ENCODE results near the gene MCU. TPM values are rescaled to one million over a fixed set of nuclear protein-coding genes. Genes with fewer than 3 reads are reported as not detected.
"Not testable (repeated sequence)": the region's sequence is repeated elsewhere in the genome, so short reads cannot be mapped to it uniquely, and the experiment has no call there.

MCU gene
- total RNA-seq, 1 experiment from 2014 or later, result 42.7 TPM

DNA sequence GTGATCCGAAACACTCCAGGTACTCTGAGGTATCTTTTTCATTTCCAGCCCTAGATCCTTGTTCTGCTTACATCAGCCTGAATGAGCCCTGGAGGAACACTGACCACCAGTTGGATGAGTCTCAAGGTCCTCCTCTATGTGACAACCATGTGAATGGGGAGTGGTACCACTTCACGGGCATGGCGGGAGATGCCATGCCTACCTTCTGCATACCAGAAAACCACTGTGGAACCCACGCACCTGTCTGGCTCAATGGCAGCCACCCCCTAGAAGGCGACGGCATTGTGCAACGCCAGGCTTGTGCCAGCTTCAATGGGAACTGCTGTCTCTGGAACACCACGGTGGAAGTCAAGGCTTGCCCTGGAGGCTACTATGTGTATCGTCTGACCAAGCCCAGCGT, 206.7 kb downstream of the MCU start:
- DNase-seq (ENCODE audit: low read depth), result no peak

DNA sequence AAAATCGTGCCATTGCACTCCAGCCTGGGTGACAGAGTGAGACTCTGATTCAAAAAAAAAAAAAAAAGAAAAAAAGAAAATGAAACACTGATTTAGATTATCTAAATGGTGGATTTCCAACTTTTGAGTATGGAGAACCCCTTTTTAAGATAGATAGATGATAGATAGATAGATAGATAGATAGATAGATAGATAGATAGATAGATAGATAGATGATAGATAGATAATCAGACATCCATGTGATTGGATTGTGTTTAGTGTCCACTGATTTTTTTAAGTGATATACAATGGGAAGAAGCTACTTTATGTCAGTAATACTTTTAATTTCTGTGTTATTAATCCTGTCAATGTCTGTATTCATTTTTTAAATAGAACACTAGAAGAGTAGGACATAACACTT, 207.6 kb downstream of the MCU start:
- no peak for DNase-seq (ENCODE audit: low read depth)

DNA sequence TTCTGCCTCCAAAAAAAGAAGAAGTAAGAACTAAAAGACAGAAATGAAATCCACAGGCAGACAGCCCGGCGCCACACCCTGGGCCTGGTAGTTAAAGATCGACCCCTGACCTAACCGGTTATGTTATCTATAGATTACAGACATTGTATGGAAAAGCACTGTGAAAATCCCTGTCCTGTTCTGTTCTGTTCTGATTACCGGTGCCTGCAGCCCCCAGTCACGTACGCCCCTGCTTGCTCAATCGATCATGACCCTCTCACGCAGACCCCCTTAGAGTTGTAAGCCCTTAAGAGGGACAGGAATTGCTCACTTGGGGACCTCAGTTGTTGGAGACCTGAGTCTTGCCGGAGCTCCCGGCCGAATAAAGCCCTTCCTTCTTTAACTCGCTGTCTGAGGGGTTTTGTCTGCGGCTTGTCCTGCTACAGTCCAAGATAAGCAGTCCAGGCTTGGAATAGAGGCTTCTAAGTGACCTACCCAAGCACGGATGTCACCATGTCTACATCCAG, 212.1 kb downstream of the MCU start:
- not testable (repeated sequence) for DNase-seq (ENCODE audit: low read depth)

DNA sequence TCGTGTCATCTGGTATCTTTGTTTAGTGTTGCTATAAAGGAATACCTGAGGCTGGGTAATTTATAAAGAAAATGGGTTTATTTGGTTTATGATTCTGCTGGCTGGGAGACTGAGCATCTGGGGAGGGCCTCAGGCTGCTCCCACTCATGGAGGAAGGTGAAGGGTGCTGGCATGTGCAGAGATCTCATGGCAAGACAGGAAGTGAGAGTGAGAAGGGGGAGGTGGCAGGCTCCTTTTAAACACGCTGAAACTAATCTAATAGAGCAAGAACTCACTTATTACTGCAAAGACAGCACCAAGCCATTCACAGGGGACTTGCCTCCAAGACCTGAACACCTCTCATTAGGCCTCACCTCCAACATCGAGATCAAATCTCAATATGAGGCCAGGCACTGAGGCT, 212.9 kb downstream of the MCU start:
- DNase-seq (ENCODE audit: low read depth), result no peak

DNA sequence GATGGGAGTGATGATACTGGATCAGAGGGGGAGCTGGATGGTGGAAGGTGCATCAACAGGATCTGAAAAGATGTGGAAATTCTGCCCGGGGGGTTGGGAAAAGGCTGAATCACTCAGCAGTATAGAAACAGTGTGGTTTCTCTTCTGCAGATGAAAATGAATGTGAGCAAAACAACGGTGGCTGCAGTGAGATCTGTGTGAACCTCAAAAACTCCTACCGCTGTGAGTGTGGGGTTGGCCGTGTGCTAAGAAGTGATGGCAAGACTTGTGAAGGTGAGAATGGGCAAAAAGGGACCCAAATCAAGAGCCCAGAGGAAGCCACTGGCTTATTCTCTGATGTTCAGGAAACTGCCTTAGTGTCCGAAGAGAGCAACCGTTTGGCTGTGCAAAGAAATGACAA, 214.5 kb downstream of the MCU start:
- DNase-seq (ENCODE audit: low read depth), result peak; percentile 7

DNA sequence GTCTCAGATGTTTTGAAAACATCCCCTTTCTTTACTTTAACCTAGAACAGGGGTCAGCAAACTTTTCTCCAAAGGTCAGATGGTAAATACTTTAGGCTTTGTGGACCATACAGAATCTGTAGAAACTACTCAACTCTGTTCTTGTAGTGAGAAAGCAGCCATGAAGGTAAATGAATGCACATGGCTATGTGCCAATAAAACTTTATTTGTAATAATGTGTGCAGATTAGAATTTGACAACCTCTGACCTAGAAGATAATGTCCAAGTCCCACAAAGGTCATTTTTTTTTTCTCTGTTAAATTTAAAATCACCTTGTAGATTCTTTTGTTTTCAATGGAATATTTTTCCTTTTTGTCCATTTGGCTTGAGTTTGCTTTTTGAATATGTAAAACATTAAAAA, 218.8 kb downstream of the MCU start:
- no peak for DNase-seq (ENCODE audit: low read depth)

DNA sequence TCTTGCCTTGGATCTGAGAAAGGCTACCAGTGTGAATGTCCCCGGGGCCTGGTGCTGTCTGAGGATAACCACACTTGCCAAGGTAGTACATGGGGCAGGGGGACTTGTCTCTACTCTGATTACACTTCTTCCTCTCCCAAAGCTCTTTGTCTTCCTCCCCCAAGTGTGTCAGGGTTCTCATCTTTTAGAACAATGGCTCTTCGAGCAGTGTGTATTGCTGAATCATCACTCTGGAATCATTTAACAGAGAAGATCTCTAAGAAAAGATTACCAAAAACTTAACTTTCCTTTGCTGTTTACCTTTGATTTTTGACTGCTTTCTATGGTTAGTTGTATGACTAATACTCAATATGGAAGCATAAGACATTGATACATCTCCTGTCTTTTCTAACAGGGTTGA, 219.8 kb downstream of the MCU start:
- no peak for DNase-seq (ENCODE audit: low read depth)

DNA sequence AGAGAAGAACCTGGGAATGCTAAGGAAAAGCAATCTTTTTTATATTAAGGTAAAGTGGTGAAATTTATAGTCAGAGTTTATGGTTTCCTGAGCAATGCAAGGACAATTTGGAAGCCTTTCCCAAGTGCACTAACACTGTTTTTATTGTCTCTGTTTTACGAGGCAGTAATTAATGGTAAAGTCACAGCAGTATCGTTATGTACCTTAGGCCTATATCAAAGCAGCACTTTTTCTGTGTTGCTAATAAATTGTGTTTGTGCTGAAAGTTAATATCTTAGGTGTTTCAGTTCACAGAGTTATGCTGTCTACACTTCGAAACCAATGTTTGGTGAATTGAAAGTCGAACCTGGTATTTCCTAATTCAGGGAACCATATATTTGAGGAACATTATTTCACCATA, 220.8 kb downstream of the MCU start:
- no peak for DNase-seq (ENCODE audit: low read depth)

DNA sequence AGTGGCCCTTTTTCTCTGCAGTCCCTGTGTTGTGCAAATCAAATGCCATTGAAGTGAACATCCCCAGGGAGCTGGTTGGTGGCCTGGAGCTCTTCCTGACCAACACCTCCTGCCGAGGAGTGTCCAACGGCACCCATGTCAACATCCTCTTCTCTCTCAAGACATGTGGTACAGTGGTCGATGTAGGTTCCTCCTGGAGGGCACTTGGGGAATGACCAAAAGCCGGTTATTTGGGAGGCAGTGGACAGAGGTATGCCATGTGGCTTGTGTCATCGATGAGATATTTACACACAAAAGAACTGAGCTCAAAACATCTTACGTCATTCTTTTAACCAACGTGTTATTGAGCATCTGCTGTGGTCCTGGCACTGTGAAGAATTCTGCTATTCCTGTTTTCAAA, 221.3 kb downstream of the MCU start:
- no peak for DNase-seq (ENCODE audit: low read depth)

DNA sequence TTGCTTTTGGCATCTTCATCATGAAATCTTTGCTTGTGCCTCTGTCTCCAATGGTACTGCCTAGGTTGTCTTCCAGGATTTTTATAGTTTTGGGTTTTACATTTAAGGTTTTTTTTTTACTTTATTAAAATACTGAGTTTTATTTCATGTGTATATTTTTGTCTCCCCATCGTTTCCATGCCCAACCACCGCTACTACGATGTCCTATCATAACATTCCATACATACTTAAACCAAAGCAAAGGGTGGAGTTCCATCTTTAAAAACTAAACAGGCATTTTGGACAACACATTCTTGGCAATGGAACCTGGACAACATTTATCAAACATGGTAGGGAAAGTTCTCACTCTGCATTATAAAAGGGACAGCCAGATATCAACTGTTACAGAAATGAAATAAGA, 225.3 kb downstream of the MCU start:
- not testable (repeated sequence) for DNase-seq (ENCODE audit: low read depth)

DNA sequence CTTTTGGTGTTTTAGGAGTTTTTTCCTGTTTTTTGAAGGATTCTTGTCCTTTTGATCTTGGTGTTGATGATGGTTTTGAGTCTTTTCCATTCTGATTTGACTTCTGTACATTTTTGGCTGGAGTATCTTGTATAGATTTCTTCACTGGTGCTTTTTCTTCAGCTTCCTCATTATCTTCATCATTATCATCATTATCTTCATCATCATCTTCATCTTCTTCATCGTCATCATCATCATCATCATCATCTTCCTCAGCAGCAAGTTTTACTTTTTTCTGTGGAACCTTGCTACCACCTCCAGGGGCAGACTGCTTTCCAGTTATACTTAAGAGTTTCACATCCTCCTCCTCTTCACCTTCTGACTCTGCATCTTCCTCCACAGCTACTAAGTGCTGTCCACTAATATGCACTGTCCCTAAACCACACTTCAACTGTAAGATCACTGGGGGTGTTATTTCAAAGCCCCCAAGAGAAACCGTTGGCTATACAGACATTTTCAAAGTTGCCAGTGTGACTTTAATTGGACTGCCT, 225.9 kb downstream of the MCU start:
- not testable (repeated sequence) for DNase-seq (ENCODE audit: low read depth)

DNA sequence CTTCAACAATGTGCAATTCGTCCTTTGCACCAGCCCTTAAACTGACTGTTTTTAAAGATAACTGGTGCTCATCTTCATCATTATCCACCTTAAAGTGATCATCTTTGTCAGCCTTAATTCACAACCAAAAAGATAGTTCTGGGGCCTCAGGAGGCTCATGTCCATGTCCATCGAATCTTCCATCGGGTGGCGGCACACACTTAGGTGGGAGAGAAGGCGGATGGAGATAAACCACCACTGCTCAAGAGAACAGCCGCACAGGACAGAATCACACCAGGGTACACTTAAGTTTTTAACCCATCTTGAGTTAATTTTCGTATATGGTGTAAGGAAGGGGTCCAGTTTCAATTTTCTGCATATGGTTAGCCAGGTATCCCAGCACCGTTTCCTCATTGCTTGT, 226.4 kb downstream of the MCU start:
- no peak for DNase-seq (ENCODE audit: low read depth)

DNA sequence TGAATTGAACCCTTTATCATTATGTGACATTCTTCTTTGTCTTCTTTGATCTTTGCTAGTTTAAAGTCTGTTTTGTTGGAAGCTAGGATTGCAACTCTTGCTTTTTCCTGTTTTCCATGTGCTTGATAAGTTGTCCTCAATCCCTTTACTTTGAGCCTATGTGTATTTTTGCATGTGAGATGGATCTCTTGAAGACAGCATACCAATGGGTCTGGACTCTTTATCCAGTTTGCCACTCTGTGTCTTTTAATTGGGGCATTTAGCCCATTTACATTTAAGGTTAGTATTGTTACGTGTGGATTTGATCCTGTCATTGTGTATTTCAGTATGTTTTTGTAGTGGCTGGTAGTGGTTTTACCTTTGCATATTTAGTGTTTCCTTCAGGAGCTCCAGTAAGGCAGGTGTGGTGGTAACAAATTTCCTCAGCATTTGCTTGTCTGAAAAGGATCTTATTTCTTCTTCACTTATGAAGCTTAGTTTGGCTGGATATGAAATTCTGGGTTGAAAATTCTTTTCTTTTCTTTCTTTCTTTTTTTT, 229.3 kb downstream of the MCU start:
- DNase-seq (ENCODE audit: low read depth), result not testable (repeated sequence)

DNA sequence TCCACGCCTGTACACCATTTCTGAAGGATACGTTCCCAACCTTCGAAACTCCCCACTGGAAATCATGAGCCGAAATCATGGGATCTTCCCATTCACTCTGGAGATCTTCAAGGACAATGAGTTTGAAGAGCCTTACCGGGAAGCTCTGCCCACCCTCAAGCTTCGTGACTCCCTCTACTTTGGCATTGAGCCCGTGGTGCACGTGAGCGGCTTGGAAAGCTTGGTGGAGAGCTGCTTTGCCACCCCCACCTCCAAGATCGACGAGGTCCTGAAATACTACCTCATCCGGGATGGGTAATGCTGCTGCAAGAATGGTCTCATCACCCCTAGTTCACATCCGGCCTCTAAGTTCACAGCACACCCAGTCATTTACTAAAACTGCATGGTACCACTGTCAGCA, 232.4 kb downstream of the MCU start:
- no peak for DNase-seq (ENCODE audit: low read depth)

DNA sequence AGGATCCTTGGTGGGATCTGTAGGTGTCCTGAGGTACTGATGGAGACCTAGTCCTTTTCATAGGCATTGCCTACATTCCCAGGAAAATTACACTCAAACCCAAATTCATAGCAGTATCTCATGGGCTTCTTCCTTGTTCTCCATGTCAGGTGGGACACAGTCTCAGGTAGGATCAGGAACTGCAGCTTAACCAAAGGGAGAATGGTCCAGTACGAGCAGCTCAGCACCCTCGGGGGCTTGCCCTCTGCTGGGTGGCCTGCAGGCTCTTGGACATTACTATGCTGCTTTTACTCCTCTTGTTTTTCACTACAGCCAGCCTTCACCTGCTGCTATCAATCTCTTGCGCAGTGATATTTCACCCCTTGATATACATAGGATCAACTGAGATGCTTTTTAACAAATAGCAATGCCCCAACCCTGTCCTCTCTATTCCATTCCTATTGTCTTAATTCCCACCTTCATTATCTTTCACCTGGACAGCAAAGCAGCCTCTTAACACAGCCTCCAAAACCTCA, 234.1 kb downstream of the MCU start:
- DNase-seq (ENCODE audit: low read depth), result no peak

DNA sequence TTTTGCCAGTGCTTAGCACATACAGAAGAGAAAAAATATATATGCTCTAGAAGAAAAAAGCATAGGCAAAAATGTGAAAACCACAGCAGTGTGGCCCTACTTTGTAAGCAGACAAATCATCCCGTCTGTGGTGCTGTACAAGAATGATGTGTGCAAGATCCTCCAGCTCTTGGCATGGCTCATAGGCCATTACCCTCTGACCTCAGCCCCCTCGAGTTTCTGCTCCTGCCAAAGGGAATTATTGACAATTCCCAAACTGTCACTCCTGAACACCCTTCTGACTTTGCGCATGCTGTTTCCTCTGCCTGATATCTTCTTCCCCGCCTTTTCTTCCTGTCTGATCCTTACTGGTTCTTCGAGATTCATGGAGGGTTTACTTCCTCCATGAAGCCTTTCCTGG, 235.5 kb downstream of the MCU start:
- DNase-seq (ENCODE audit: low read depth), result no peak

DNA sequence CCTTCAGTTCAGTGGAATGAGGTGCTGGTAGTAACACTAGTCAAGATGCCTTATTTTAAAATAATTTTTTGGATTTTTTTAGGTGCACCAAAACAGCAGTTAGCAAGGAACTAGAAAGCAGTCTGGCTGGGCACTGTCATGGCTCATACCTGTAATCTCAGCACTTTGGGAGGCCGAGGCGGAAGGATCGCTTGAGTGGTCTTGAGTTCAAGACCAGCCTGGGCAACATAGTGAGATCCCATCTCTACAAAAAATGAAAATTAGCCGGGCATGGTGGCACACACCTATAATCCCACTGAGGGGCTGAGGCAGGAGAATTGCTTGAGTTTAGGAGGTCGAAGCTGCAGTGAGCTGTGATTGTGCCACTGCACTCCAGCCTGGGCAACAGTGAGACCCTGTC, 236.9 kb downstream of the MCU start:
- DNase-seq (ENCODE audit: low read depth), result no peak

DNA sequence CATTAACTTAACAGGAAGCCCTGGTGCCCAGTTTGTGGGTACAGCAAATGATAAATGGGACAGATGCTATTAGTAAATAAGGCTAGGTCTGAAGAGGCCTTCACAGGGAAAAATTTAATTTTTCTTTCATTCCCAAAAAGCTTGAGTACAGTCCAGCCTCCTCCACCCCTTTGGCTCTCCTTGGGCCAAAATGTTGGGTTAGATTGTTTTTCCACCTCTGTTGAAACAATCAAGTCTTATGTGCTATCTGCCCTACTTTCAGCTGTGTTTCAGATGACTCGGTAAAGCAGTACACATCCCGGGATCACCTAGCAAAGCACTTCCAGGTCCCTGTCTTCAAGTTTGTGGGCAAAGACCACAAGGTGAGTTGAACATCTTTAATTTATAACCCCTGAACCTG, 238.3 kb downstream of the MCU start:
- no peak for DNase-seq (ENCODE audit: low read depth)

DNA sequence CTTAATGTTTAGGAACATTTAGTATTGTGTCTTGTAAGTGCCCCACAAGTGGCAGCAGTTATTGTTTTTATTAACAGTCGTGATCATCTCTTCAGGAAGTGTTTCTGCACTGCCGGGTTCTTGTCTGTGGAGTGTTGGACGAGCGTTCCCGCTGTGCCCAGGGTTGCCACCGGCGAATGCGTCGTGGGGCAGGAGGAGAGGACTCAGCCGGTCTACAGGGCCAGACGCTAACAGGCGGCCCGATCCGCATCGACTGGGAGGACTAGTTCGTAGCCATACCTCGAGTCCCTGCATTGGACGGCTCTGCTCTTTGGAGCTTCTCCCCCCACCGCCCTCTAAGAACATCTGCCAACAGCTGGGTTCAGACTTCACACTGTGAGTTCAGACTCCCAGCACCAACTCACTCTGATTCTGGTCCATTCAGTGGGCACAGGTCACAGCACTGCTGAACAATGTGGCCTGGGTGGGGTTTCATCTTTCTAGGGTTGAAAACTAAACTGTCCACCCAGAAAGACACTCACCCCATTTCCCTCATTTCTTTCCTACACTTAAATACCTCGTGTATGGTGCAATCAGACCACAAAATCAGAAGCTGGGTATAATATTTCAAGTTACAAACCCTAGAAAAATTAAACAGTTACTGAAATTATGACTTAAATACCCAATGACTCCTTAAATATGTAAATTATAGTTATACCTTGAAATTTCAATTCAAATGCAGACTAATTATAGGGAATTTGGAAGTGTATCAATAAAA, 240.5 kb downstream of the MCU start:
- no peak for DNase-seq (ENCODE audit: low read depth)

DNA sequence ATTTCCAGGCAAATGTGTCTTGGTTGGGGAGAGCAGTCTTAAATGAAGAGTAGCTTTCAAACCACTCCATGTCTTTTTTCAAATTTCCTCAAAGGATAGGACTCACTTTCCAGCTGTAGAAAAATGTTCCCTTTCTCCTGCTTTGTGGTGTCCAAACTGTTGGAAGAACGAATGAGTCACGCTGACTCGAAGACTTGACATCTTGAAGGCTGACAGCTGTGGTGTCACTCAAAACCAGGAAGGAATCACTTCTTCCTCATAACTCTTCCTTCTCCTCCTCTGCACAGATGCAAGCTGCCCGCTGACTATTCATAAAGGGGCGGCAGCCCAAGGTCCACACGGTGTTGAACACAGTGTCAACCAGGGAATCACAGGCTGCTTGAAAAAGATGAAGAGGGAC, 243.4 kb downstream of the MCU start:
- peak; percentile 4 for DNase-seq (ENCODE audit: low read depth)
